ENCODE results near the gene RMDN3.

Gene RMDN3

DNA sequence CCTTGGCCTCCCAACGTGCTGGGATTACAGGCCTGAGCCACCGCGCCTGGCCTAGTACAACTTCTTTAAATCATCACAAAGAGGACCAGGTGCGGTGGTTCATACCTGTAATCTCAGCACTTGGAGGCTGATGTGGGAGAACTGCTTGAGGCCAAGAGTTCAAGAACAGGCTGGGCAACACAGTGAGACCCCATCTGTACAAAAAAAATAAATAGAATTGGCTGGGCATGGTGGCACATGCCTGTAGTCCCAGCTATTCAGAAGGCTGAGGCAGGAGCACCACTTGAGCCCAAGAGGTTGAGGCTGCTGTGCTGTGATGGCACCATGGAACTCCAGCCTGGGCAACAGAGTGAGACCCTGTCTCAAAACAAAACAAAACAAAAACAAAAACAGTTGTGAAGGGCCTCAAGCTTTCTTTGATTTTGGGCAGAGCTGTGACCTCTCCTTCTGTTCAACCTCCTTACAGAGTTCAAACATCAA is 5.9 kb downstream of the RMDN3 start:
- TF ChIP-seq YY1 (IDR thresholded peaks at IDR 0.05; ENCODE audit: insufficient read depth, insufficient read length), result no peak
- no peak for TF ChIP-seq SUZ12 (IDR thresholded peaks at IDR 0.05; ENCODE audit: extremely low read depth, insufficient read depth, insufficient read length)
- TF ChIP-seq ZNF274 (IDR thresholded peaks at IDR 0.05; ENCODE audit: low read depth, low read length), result no peak
- Histone ChIP-seq H3K9me3 (ENCODE audit: insufficient read depth, low read length) (no peaks in the 10 kb centered on the region), H3K9ac (ENCODE audit: insufficient read length, low read depth) (no peak overlapping the region), H3K4me1 (ENCODE audit: insufficient read depth, insufficient read length) (peaks cover 11% of the 10 kb centered on the region), H3K27me3 (ENCODE audit: insufficient read depth, insufficient read length) (no peaks in the 10 kb centered on the region), H3K4me3 (ENCODE audit: insufficient read length, low read depth) (no peak overlapping the region), H3K36me3 (ENCODE audit: insufficient read depth, insufficient read length, low read length) (peaks cover 42% of the 10 kb centered on the region)
- no peak for DNase-seq (ENCODE audit: low read depth, low spot score)

DNA sequence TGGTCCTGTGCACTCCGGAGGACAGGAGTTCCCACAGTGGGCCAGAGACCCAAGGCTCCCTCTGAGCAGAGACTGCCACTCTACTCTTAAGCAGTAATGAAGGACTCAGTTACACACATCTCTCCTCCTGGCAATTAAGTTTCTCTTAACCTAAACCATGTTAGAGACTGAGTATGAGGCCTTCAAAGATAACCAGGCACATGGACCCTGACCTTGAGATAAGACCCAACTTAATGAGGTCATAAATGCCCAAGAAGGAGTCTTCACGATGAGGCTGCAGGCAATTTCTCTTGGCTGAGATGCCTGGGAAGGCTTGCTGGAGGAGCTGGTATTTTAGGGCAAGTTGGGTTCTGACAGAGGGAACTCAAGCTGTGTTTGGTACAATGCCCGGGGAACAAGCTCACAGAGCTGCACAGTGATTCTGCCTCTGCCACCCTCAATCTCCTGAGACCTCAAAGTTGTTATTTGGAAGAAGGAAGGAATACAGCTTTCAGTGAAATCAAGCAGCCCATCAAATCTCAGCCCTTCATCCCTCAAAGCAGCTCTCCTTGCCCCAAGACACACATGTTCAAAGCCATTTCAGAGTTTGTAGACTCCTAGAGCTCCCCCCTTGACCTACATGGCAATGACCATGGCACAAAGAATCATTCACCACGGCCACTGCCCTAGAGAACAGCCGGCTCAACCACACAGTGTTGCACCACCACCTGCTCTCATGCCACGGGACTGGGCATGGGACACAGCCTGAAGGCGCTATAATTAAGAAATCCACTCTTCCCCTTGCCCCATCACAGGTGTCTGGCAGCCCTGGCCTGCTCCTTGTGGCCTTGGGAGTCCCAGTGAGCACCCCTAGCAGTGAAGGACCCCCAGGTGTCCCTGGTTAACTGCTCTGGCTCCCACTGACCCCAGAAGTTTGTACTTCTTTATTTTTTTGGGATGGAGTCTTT is 7.1 kb downstream of the RMDN3 start:
- Histone ChIP-seq H3K9ac (ENCODE audit: insufficient read length, low read depth) (peak overlapping the region; percentile 21), H3K27me3 (ENCODE audit: insufficient read depth, insufficient read length) (no peaks in the 10 kb centered on the region), H3K9me3 (ENCODE audit: insufficient read depth, low read length) (no peaks in the 10 kb centered on the region), H3K4me1 (ENCODE audit: insufficient read depth, insufficient read length) (peaks cover 13% of the 10 kb centered on the region), H3K36me3 (ENCODE audit: insufficient read depth, insufficient read length, low read length) (peaks cover 52% of the 10 kb centered on the region), H3K4me3 (ENCODE audit: insufficient read length, low read depth) (no peak overlapping the region)
- DNase-seq (ENCODE audit: low read depth, low spot score), result no peak
- TF ChIP-seq SUZ12 (IDR thresholded peaks at IDR 0.05; ENCODE audit: extremely low read depth, insufficient read depth, insufficient read length) (no peak), ZNF274 (IDR thresholded peaks at IDR 0.05; ENCODE audit: low read depth, low read length) (no peak), YY1 (IDR thresholded peaks at IDR 0.05; ENCODE audit: insufficient read depth, insufficient read length) (no peak)

DNA sequence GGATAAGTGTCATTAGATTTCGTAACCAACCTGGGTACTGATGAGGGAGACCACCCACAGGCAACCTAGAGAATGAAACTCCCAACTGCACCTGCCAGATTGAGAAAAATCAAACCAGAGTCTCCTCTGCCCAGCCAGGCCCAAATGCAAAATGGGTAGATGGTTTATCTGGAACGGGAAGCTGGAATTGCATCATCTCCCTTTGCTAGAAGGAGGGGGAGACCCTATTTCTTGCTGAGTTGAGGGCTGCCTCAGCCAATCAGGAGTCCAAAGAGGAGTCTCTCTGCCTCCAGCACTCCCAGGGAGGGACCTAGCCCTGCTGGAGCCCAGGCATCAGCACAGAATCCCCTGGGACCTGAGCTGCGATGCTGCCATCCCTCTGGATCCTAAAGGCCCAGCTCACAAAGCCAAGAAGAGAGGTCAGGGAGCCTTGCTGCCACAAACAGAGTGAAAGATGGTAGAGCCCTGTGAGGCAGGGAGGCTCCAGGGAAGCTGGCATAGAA is 8.1 kb downstream of the RMDN3 start:
- Histone ChIP-seq H3K9me3 (ENCODE audit: insufficient read depth, low read length) (no peaks in the 10 kb centered on the region), H3K4me3 (ENCODE audit: insufficient read length, low read depth) (no peak overlapping the region), H3K27me3 (ENCODE audit: insufficient read depth, insufficient read length) (no peaks in the 10 kb centered on the region), H3K36me3 (ENCODE audit: insufficient read depth, insufficient read length, low read length) (peaks cover 56% of the 10 kb centered on the region), H3K4me1 (ENCODE audit: insufficient read depth, insufficient read length) (peaks cover 13% of the 10 kb centered on the region), H3K9ac (ENCODE audit: insufficient read length, low read depth) (peak overlapping the region; percentile 10)
- TF ChIP-seq YY1 (IDR thresholded peaks at IDR 0.05; ENCODE audit: insufficient read depth, insufficient read length), result no peak
- no peak for TF ChIP-seq ZNF274 (IDR thresholded peaks at IDR 0.05; ENCODE audit: low read depth, low read length)
- TF ChIP-seq SUZ12 (IDR thresholded peaks at IDR 0.05; ENCODE audit: extremely low read depth, insufficient read depth, insufficient read length), result no peak
- DNase-seq (ENCODE audit: low read depth, low spot score), result no peak

DNA sequence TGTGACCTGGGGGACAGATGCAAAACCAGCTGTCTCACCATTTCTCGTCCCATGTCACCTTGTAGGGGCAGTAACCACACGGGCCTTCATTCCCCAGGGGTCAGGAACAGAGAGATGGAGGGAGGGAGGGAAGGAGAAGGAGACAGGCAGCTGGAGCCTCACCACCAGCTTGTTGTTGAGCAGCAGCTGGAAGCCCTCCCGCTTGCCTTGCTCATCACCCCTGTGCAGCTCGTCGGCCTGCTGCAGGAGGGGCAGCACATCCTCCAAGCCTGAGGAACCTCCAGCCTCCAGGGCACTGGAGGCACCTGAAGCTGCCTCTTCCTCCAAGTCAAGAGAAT is 10.3 kb downstream of the RMDN3 start:
- TF ChIP-seq YY1 (IDR thresholded peaks at IDR 0.05; ENCODE audit: insufficient read depth, insufficient read length) (no peak), ZNF274 (IDR thresholded peaks at IDR 0.05; ENCODE audit: low read depth, low read length) (no peak)
- Histone ChIP-seq H3K9me3 (ENCODE audit: insufficient read depth, low read length) (no peaks in the 10 kb centered on the region), H3K9ac (ENCODE audit: insufficient read length, low read depth) (peak overlapping the region; percentile 56), H3K36me3 (ENCODE audit: insufficient read depth, insufficient read length, low read length) (peaks cover 49% of the 10 kb centered on the region), H3K27me3 (ENCODE audit: insufficient read depth, insufficient read length) (no peaks in the 10 kb centered on the region), H3K4me3 (ENCODE audit: insufficient read length, low read depth) (no peak overlapping the region), H3K4me1 (ENCODE audit: insufficient read depth, insufficient read length) (peaks cover 13% of the 10 kb centered on the region)
- DNase-seq (ENCODE audit: low read depth, low spot score), result no peak

DNA sequence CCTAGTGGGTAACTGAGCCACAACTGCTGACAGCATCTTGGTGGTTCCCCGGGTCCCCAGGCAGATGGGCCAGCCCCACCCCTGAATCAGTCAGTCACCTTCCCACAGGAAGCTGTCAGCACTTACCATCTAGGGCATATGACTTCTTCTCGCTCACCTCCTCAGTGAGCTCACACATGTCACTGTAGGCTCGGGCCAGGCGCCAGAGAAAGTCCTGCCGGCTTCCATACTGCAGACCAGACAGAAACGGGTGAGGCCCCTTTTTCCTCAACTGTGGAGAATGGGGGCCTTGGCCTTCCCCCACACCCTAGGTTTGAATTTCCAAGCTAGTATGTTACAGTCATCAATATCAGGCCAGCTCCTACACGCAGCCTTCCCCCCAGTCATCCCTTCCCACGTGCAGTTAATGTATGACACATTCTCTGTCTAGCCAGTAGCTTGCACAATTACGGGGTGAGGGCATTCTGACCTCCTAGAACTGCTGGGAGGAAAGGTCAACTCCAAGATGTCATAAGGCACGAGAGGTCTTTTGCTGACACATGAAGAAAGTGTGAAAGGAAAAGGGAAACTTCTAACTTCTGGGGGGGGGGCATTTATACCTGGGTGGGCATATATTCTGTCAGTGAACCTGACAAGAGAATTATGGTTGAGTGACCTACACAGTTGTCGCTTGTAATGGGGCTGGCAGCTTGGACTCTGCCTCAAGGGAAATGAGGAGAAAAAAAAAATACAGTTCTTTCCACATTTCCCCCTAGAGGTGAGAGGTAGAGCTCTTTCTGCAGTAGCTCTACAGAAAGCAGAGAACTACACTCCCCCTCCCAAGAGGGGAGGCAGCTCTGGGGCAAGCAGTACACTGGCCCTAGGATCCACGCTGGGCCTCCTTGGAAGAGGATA is 10.9 kb downstream of the RMDN3 start:
- Histone ChIP-seq H3K27me3 (ENCODE audit: insufficient read depth, insufficient read length) (no peaks in the 10 kb centered on the region), H3K4me1 (ENCODE audit: insufficient read depth, insufficient read length) (peaks cover 13% of the 10 kb centered on the region), H3K9ac (ENCODE audit: insufficient read length, low read depth) (peak overlapping the region; percentile 56), H3K36me3 (ENCODE audit: insufficient read depth, insufficient read length, low read length) (peaks cover 46% of the 10 kb centered on the region), H3K4me3 (ENCODE audit: insufficient read length, low read depth) (no peak overlapping the region), H3K9me3 (ENCODE audit: insufficient read depth, low read length) (no peaks in the 10 kb centered on the region)
- TF ChIP-seq SUZ12 (IDR thresholded peaks at IDR 0.05; ENCODE audit: extremely low read depth, insufficient read depth, insufficient read length) (no peak), YY1 (IDR thresholded peaks at IDR 0.05; ENCODE audit: insufficient read depth, insufficient read length) (no peak), ZNF274 (IDR thresholded peaks at IDR 0.05; ENCODE audit: low read depth, low read length) (no peak)
- no peak for DNase-seq (ENCODE audit: low read depth, low spot score)

DNA sequence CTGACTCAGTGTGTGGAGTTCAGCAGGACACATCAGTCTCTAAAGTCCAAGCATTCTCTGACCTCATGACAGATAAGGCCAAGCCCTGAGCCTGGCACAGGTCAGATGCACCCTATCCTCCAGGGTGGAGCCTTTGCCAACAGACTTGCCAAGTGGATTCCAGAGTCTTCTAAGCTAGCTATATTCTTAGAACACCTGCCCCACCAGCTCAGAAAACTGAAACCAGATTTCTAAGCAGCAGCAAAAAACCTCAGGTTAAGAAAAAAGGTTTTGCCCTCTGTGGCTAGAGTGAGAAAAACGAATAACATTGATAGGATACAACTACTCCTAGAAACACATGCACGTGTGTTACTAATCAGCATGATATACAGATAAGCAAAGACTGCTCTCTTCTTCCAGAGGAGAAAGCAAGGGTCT is 11.6 kb downstream of the RMDN3 start:
- TF ChIP-seq SUZ12 (IDR thresholded peaks at IDR 0.05; ENCODE audit: extremely low read depth, insufficient read depth, insufficient read length), result no peak
- TF ChIP-seq YY1 (IDR thresholded peaks at IDR 0.05; ENCODE audit: insufficient read depth, insufficient read length), result no peak
- DNase-seq (ENCODE audit: low read depth, low spot score), result no peak
- no peak overlapping the region for H3K9ac ChIP-seq (ENCODE audit: insufficient read length, low read depth)
- no peaks in the 10 kb centered on the region for H3K9me3 ChIP-seq (ENCODE audit: insufficient read depth, low read length)
- H3K36me3 ChIP-seq (ENCODE audit: insufficient read depth, insufficient read length, low read length), result peaks cover 51% of the 10 kb centered on the region
- no peak overlapping the region for H3K4me3 ChIP-seq (ENCODE audit: insufficient read length, low read depth)
- H3K4me1 ChIP-seq (ENCODE audit: insufficient read depth, insufficient read length), result peaks cover 13% of the 10 kb centered on the region
- no peaks in the 10 kb centered on the region for H3K27me3 ChIP-seq (ENCODE audit: insufficient read depth, insufficient read length)

DNA sequence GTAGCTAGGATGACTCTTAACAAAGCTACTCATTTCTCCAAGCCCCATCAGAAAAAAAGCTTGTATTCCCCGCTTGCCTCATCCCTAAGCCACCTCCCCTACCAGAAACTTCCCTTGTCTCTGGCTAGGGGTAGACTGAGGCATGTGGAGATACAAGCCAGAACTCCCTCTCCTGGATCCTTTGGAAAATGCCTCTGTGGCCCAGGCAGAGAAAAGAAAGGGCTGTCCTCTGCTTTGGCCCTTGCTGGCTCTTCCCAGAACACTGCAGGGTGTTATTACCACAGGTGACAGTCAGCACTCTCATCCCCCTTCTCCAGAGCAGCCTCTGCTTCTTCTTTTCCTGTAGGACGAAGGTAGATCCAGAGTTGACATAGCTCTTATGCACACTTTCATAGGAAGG is 15.2 kb downstream of the RMDN3 start:
- H3K27me3 ChIP-seq (ENCODE audit: insufficient read depth, insufficient read length), result no peaks in the 10 kb centered on the region
- peak overlapping the region; percentile 11 for H3K9ac ChIP-seq (ENCODE audit: insufficient read length, low read depth)
- H3K36me3 ChIP-seq (ENCODE audit: insufficient read depth, insufficient read length, low read length), result peaks cover 69% of the 10 kb centered on the region
- no peaks in the 10 kb centered on the region for H3K9me3 ChIP-seq (ENCODE audit: insufficient read depth, low read length)
- TF ChIP-seq SUZ12 (IDR thresholded peaks at IDR 0.05; ENCODE audit: extremely low read depth, insufficient read depth, insufficient read length) (no peak), ZNF274 (IDR thresholded peaks at IDR 0.05; ENCODE audit: low read depth, low read length) (no peak), YY1 (IDR thresholded peaks at IDR 0.05; ENCODE audit: insufficient read depth, insufficient read length) (no peak)
- no peak overlapping the region for H3K4me3 ChIP-seq (ENCODE audit: insufficient read length, low read depth)
- DNase-seq (ENCODE audit: low read depth, low spot score), result no peak
- peaks cover 8% of the 10 kb centered on the region for H3K4me1 ChIP-seq (ENCODE audit: insufficient read depth, insufficient read length)
